ENCODE results near the gene SASH1. TPM values are rescaled to one million over a fixed set of nuclear protein-coding genes. Genes with fewer than 3 reads are reported as not detected.
A peak's percentile ranks its signal among the peaks of the same experiment; 100 is the strongest.

Gene SASH1
- total and polyA plus RNA-seq, 7 donors, result 3.2 to 101 (median 40.5) TPM

DNA sequence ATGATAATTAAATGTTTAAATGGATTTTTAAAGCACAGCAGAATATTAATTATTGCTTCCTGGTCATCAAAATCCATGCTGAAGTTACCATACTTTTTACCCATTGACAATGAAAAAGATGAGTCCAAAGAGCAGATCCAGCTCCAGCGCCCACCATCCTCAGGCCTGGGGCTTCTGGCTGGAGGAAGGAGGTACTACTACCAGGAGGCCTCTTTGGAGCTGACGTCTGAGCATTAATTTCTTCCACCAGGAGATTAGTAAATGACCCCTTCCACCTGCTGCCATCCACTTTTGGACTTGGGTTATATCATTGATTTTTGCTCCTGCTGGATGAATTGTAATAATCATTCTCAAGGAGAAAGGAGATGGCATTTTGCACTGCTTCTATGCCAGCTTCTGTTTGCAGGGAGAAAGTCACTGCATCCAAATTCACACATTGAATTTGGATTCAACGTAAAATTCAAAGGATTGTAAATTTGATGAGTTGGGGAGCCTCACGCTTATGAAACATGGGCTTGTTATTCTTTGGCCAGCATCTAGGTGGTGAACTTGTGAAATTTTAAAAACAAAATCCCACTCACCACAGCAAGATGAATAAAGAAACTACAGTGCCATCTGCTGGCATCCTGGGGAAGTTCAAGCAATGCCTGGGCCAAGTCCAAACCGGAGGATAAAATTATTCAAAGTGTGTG lies 121.8 kb downstream of the SASH1 start:
- Histone ChIP-seq H3K27ac (peak overlapping the region in 1 of 4 donors; percentile 50), H3K4me1 (peaks cover 0 to 40% (median 28%) of the 10 kb centered on the region in 4 donors), H3K4me3 (no peak overlapping the region), H3K36me3 (no peaks in the 10 kb centered on the region), H3K27me3 (no peaks in the 10 kb centered on the region), H3K9me3 (no peaks in the 10 kb centered on the region)
- intact Hi-C loops (cut with DNase I), result loop anchor here (2.0 to 5.0 kb wide), 4 partner anchors 122 to 957 kb away; partner anchors contain the start of genes SAMD5 and SASH1
- WGBS, 2 donors, result 37 to 40% methylated on average over 5 of the region's 5 CpGs
- TF ChIP-seq EP300 (IDR thresholded peaks at IDR 0.05) (no peak), POLR2AphosphoS5 (IDR thresholded peaks at IDR 0.05) (peak in 2 of 4 donors; percentile 15 to 44), POLR2A (IDR thresholded peaks at IDR 0.05) (no peak)
- TF ChIP-seq, protein P1, sequence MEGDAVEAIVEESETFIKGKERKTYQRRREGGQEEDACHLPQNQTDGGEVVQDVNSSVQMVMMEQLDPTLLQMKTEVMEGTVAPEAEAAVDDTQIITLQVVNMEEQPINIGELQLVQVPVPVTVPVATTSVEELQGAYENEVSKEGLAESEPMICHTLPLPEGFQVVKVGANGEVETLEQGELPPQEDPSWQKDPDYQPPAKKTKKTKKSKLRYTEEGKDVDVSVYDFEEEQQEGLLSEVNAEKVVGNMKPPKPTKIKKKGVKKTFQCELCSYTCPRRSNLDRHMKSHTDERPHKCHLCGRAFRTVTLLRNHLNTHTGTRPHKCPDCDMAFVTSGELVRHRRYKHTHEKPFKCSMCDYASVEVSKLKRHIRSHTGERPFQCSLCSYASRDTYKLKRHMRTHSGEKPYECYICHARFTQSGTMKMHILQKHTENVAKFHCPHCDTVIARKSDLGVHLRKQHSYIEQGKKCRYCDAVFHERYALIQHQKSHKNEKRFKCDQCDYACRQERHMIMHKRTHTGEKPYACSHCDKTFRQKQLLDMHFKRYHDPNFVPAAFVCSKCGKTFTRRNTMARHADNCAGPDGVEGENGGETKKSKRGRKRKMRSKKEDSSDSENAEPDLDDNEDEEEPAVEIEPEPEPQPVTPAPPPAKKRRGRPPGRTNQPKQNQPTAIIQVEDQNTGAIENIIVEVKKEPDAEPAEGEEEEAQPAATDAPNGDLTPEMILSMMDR (IDR thresholded peaks at IDR 0.05), result peak; percentile 84 to 93 (median 87)
- DNase-seq, result peak; percentile 83

DNA sequence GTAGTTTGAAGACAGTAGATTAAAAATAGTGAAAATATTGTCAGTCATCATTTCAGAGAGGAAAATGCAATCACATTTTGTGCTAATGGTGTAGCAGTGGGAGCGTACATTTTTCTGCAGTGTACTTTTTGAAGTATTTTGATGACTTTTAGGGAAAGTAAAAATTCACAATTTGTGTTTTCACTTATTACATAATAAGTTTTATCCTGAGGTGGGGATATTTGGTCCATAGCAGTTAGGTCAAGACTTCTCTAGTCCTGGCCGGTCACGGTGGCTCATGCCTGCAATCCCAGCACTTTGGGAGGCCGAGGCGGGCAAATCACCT lies 122.3 kb downstream of the SASH1 start:
- peak overlapping the region in 2 of 4 donors; percentile 27 to 50 for H3K27ac ChIP-seq

DNA sequence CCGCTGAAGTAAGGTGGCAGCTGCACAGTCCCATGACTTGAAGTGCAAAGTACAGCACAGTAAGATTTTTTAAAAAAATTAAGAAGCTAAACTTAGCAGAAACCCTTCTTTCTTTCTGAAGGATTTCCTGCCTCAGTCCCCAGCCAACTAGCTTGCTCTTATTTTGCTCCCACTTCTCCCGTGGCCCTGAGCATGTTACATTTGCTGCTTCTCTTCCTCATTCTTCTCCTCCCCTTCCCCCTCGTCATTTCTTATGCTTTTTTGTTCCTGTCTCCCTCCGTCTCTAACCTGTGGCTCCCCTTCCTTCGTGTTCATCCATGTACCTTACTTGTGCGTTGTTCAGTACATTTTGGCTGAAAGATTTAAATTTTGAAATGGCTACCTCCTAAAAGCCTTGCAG lies 123.0 kb downstream of the SASH1 start:
- intact Hi-C loops (cut with DNase I), result loop anchor here (2.0 to 5.0 kb wide), 4 partner anchors 123 to 958 kb away; partner anchors contain the start of genes SAMD5 and SASH1
- no peak overlapping the region for H3K4me3 ChIP-seq
- H3K9me3 ChIP-seq, result no peaks in the 10 kb centered on the region
- peak overlapping the region; percentile 5 to 50 (median 30) for H3K27ac ChIP-seq
- no peaks in the 10 kb centered on the region for H3K36me3 ChIP-seq
- no peaks in the 10 kb centered on the region for H3K27me3 ChIP-seq
- peaks cover 0 to 40% (median 28%) of the 10 kb centered on the region in 4 donors for H3K4me1 ChIP-seq
- TF ChIP-seq POLR2AphosphoS5 (IDR thresholded peaks at IDR 0.05) (no peak), POLR2A (IDR thresholded peaks at IDR 0.05) (no peak)
- 53 to 76% methylated on average over 6 of the region's 6 CpGs for WGBS, 2 donors
- no peak for DNase-seq

More for the DNA sequence above, 122.3 kb downstream of the SASH1 start:
- WGBS, 2 donors, result 87% methylated on average over 5 of the region's 5 CpGs
- Histone ChIP-seq H3K36me3 (no peaks in the 10 kb centered on the region), H3K27me3 (no peaks in the 10 kb centered on the region), H3K9me3 (no peaks in the 10 kb centered on the region), H3K4me3 (no peak overlapping the region), H3K4me1 (peaks cover 0 to 40% (median 28%) of the 10 kb centered on the region in 4 donors)
- intact Hi-C loops (cut with DNase I), result loop anchor here (2.0 to 5.0 kb wide), 4 partner anchors 122 to 958 kb away; partner anchors contain the start of genes SAMD5 and SASH1
- TF ChIP-seq, protein P1 (IDR thresholded peaks at IDR 0.05), result no peak
- no peak for TF ChIP-seq POLR2A (IDR thresholded peaks at IDR 0.05)
- TF ChIP-seq EP300 (IDR thresholded peaks at IDR 0.05), result no peak
- TF ChIP-seq POLR2AphosphoS5 (IDR thresholded peaks at IDR 0.05), result no peak
- DNase-seq, result no peak

DNA sequence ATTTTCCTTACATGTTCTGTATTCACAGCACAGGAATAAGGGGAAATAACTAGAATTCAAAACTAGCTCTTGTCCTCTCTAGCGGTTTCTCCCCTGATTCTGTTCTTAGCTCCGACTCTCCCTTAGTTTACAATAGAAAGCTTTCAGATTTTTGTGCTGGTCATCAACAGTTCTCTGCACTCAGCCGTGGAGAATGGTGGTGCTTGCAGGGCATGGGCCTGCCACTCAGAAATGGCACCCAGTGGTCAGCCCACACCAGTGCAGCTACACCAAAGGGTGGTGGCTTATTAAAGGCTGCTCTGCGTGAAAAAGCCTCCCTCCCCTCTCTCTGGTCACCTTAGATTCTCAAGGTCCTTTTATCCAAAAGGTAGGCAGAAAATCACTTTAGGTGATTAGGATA lies 123.5 kb downstream of the SASH1 start:
- no peak for DNase-seq
- Histone ChIP-seq H3K4me3 (no peak overlapping the region), H3K4me1 (peaks cover 0 to 36% (median 26%) of the 10 kb centered on the region in 4 donors), H3K27ac (peak overlapping the region; percentile 5 to 50 (median 30)), H3K27me3 (no peaks in the 10 kb centered on the region), H3K36me3 (no peaks in the 10 kb centered on the region), H3K9me3 (no peaks in the 10 kb centered on the region)
- intact Hi-C loops (cut with DNase I), result loop anchor here (5.0 kb wide), 2 partner anchors 214 to 959 kb away; partner anchors contain the start of gene SAMD5
- TF ChIP-seq EP300 (IDR thresholded peaks at IDR 0.05) (no peak), POLR2AphosphoS5 (IDR thresholded peaks at IDR 0.05) (no peak), POLR2A (IDR thresholded peaks at IDR 0.05) (no peak)
- TF ChIP-seq, protein P1 (IDR thresholded peaks at IDR 0.05), result no peak
- 76 to 86% methylated on average over 4 of the region's 4 CpGs for WGBS, 2 donors

DNA sequence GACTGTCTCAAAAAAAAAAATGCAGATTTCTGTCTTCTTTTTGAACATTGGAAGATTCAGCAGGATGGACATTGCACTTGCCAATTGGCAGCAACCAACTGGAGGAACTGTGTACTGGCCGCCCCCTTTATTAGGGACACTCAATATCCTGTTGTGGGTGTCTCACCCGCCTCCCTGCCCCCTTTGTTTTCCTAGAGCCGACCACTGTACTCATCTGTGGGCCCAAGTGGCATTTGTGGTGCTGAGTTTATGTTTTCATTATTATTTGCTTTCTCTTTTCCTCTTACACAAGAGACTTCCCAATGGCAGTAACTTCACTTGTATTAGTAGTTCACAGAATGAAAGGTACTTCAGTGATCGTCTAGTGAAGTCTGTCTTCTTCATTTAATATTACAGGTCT lies 125.3 kb downstream of the SASH1 start:
- Histone ChIP-seq H3K9me3 (no peaks in the 10 kb centered on the region), H3K27me3 (no peaks in the 10 kb centered on the region), H3K4me1 (peaks cover 0 to 19% (median 12%) of the 10 kb centered on the region in 4 donors), H3K36me3 (no peaks in the 10 kb centered on the region), H3K27ac (no peak overlapping the region), H3K4me3 (no peak overlapping the region)
- TF ChIP-seq, protein P1 (IDR thresholded peaks at IDR 0.05), result no peak
- no peak for TF ChIP-seq POLR2AphosphoS5 (IDR thresholded peaks at IDR 0.05)
- TF ChIP-seq EP300 (IDR thresholded peaks at IDR 0.05), result no peak
- no peak for TF ChIP-seq POLR2A (IDR thresholded peaks at IDR 0.05)
- intact Hi-C loops (cut with DNase I), result loop anchor here (5.0 kb wide), 2 partner anchors 216 to 961 kb away; partner anchors contain the start of gene SAMD5
- WGBS, 2 donors, result 76 to 78% methylated on average over 4 of the region's 4 CpGs
- no peak for DNase-seq

All from sigmoid colon (tissue), 7 donors.